Stimulated activated CD4-positive, alpha-beta T cell treated with anti-CD3 and anti-CD28 coated beads, Interleukin-1b, Interleukin-23, amount 100 ng/mL, for 1 hour (primary cell): Measurements from ENCODE around the gene CSF1.
"Not testable (repeated sequence)": the region's sequence is repeated elsewhere in the genome, so short reads cannot be mapped to it uniquely, and the experiment has no call there.

Source experiments
- DNase-seq, 2 donors: peaks; one replicate each; pipeline ENCODE4 v3.0.0-alpha.2; 2020; ENCODE audit warnings: low read depth in 2 of 2

CSF1 gene

GRCh38 chr1:109919303-109919702 lies 8.7 kb downstream of the CSF1 start:
- no peak for DNase-seq

- not testable (repeated sequence) for DNase-seq
Measured at GRCh38 chr1:109920391-109920790, 9.7 kb downstream of the CSF1 start.

- DNase-seq = no peak
Measured at GRCh38 chr1:109922326-109922725, 11.7 kb downstream of the CSF1 start.

- DNase-seq = no peak
Measured at GRCh38 chr1:109923131-109923945, 12.7 kb downstream of the CSF1 start.

- no peak for DNase-seq
Measured at GRCh38 chr1:109923946-109924275, 13.3 kb downstream of the CSF1 start.

- no peak for DNase-seq
Measured at GRCh38 chr1:109924316-109924715, 13.7 kb downstream of the CSF1 start.

GRCh38 chr1:109925159-109925990 lies 14.7 kb downstream of the CSF1 start:
- DNase-seq = no peak

- DNase-seq = no peak
Measured at GRCh38 chr1:109926662-109927300, 16.1 kb downstream of the CSF1 start.

- DNase-seq = no peak
Measured at GRCh38 chr1:109927356-109927755, 16.7 kb downstream of the CSF1 start.

- DNase-seq = no peak
Measured at GRCh38 chr1:109927911-109928321, 17.3 kb downstream of the CSF1 start.

- no peak for DNase-seq
Measured at GRCh38 chr1:109928591-109929111, 18.0 kb downstream of the CSF1 start.

- no peak for DNase-seq
Measured at GRCh38 chr1:109929170-109929569, 18.5 kb downstream of the CSF1 start.

- DNase-seq = no peak
Measured at GRCh38 chr1:109929588-109930251, 19.1 kb downstream of the CSF1 start.

GRCh38 chr1:109930252-109930993 lies 19.8 kb downstream of the CSF1 start:
- no peak for DNase-seq

- no peak for DNase-seq
Measured at GRCh38 chr1:109931189-109931731, 20.6 kb downstream of the CSF1 start.

GRCh38 chr1:109931911-109932636 lies 21.4 kb downstream of the CSF1 start:
- DNase-seq = no peak

- DNase-seq = no peak
Measured at GRCh38 chr1:109932679-109933078, 22.0 kb downstream of the CSF1 start.

GRCh38 chr1:109933856-109934711 lies 23.4 kb downstream of the CSF1 start:
- no peak for DNase-seq

GRCh38 chr1:109935451-109935900 lies 24.8 kb downstream of the CSF1 start:
- no peak for DNase-seq
